ENCODE measurements around the gene KAT6B. TPM values are rescaled to one million over a fixed set of nuclear protein-coding genes. Genes with fewer than 3 reads are reported as not detected.

KAT6B gene
- total and polyA plus RNA-seq, 7 donors: 2.1 to 21.3 (median 16.9) TPM

GRCh38 chr10:74867351-74867750, 41.0 kb downstream of the KAT6B start:
- Histone ChIP-seq H3K27me3 (ENCODE audit: insufficient read depth in 3 of 3, low read length in 2 of 3) (no peaks in the 10 kb centered on the region), H3K4me3 (no peak overlapping the region), H3K36me3 (ENCODE audit: insufficient read depth in 1 of 2, low read depth in 1 of 2) (no peaks in the 10 kb centered on the region), H3K4me1 (peaks cover 22% of the 10 kb centered on the region), H3K27ac (no peak overlapping the region), H3K9me3 (no peaks in the 10 kb centered on the region)
- intact Hi-C loops (cut with DNase I): no loop called here
- DNase-seq: no peak
- TF ChIP-seq, protein P1, sequence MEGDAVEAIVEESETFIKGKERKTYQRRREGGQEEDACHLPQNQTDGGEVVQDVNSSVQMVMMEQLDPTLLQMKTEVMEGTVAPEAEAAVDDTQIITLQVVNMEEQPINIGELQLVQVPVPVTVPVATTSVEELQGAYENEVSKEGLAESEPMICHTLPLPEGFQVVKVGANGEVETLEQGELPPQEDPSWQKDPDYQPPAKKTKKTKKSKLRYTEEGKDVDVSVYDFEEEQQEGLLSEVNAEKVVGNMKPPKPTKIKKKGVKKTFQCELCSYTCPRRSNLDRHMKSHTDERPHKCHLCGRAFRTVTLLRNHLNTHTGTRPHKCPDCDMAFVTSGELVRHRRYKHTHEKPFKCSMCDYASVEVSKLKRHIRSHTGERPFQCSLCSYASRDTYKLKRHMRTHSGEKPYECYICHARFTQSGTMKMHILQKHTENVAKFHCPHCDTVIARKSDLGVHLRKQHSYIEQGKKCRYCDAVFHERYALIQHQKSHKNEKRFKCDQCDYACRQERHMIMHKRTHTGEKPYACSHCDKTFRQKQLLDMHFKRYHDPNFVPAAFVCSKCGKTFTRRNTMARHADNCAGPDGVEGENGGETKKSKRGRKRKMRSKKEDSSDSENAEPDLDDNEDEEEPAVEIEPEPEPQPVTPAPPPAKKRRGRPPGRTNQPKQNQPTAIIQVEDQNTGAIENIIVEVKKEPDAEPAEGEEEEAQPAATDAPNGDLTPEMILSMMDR (IDR thresholded peaks at IDR 0.05): no peak
- no peak for ATAC-seq
- 44 to 66% (median 45%) methylated on average over 3 of the region's 3 CpGs for WGBS, 3 donors

- 93 to 94% (median 94%) methylated on average over 3 of the region's 3 CpGs for WGBS, 3 donors
- peaks cover 13% of the 10 kb centered on the region for H3K4me1 ChIP-seq
- H3K27ac ChIP-seq: no peak overlapping the region
- TF ChIP-seq, protein P1 (IDR thresholded peaks at IDR 0.05): no peak
- no peak overlapping the region for H3K4me3 ChIP-seq
- ATAC-seq: no peak
- DNase-seq: no peak
- H3K36me3 ChIP-seq (ENCODE audit: insufficient read depth in 1 of 2, low read depth in 1 of 2): no peaks in the 10 kb centered on the region
- no peaks in the 10 kb centered on the region for H3K27me3 ChIP-seq (ENCODE audit: insufficient read depth in 3 of 3, low read length in 2 of 3)
- no peaks in the 10 kb centered on the region for H3K9me3 ChIP-seq
- intact Hi-C loops (cut with DNase I): no loop called here
These were observed 42.1 kb downstream of the KAT6B start for GRCh38 chr10:74868392-74868977.

- Histone ChIP-seq H3K27ac (no peak overlapping the region), H3K27me3 (ENCODE audit: insufficient read depth in 3 of 3, low read length in 2 of 3) (no peaks in the 10 kb centered on the region), H3K4me3 (no peak overlapping the region), H3K36me3 (ENCODE audit: insufficient read depth in 1 of 2, low read depth in 1 of 2) (no peaks in the 10 kb centered on the region), H3K4me1 (peaks cover 13% of the 10 kb centered on the region), H3K9me3 (no peaks in the 10 kb centered on the region)
- DNase-seq: no peak
- TF ChIP-seq, protein P1 (IDR thresholded peaks at IDR 0.05): no peak
- 88 to 93% (median 90%) methylated on average over 2 of the region's 2 CpGs for WGBS, 3 donors
- no peak for ATAC-seq
- intact Hi-C loops (cut with DNase I): no loop called here
These were observed 43.2 kb downstream of the KAT6B start for GRCh38 chr10:74869635-74870034.

DNA sequence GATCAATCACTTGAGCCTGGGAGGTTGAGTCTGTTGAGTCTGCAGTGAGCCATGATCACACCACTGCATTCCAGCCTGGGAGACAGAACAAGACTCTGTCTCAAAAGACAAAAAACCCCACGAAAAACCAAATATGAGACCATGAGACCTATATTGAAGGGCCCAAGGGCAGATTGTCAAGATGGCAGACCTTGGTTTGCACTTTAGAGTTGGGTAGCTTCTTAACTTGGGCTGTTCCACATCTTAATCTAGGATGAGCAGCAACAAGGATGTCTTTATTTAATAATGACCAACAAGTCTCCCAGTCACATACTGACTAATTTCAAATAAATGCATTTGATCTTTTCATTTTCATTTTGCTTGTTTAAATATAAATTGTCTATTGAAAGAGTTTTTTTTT, 43.8 kb downstream of the KAT6B start:
- TF ChIP-seq, protein P1 (IDR thresholded peaks at IDR 0.05): no peak
- Histone ChIP-seq H3K27me3 (ENCODE audit: insufficient read depth in 3 of 3, low read length in 2 of 3) (no peaks in the 10 kb centered on the region), H3K9me3 (no peaks in the 10 kb centered on the region), H3K27ac (no peak overlapping the region), H3K4me1 (peaks cover 17% of the 10 kb centered on the region), H3K36me3 (ENCODE audit: insufficient read depth in 1 of 2, low read depth in 1 of 2) (no peaks in the 10 kb centered on the region), H3K4me3 (no peak overlapping the region)
- intact Hi-C loops (cut with DNase I): no loop called here
- WGBS, 3 donors: 92 to 96% (median 94%) methylated on average over 1 of the region's 1 CpG
- ATAC-seq (no peak), DNase-seq (no peak)
